ENCODE results near the gene SOS2.

The SOS2 gene

DNA sequence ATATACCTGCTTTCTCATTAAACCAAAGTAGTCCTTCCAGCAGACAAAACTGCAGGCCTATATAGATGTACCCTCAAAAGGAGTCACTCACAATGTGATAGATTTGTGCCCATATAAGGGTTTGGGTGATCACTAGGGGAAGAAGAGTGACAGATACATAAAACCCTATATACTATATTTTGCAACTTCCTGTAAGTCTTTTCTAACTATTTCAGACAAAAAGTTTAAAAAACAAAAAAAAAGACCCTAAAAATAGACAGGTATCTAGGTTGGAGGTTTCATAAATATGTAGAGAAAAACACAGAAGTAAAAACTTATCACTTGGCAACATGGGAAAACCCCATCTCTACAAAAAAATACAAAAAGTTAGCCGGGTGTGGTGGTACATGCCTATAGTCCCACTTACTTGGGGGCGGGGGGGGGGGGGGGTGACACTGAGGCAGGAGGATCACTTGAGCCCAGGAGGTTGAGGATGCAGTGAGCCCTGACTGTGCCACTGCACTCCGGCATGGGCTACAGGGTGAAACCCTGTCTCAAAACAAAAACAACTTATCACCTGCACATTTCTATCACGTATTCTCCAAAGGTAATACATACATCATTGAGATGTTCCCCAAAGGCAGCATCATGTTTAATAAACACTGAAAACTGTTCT is 117.9 kb downstream of the SOS2 start:
- DNase-seq, result no peak

DNA sequence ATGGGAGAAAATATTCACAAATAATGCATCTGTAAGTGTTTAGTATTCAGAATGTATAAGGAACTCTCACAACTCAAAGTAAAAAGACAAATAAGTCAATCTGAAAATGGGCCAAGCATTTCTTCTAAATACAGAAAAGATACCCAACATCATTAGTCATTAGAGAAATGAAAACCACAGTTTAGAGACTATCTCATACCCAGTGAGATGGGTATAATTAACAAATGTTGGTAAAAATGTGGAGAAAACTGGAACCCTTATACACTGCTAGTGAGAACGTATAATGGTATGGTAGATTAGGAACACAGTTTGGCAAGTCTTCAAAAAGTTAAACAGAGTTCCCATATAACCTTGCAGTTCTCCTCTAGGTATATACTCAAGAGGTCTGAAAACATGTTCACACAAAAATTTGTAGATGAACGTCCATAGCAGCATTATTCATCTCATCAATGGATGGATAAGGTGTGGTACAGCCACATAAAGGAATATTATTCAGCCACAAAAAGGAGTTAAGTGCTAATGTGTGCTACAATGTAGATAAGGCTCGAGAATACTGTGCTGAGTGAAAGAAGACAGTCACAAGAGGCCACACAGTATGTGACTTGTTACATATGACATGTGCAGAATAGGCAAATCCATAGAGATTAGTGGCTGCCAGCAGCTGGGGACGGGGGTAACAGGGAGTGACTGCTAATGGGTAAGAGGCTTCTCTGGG is 120.9 kb downstream of the SOS2 start:
- DNase-seq, result no peak

DNA sequence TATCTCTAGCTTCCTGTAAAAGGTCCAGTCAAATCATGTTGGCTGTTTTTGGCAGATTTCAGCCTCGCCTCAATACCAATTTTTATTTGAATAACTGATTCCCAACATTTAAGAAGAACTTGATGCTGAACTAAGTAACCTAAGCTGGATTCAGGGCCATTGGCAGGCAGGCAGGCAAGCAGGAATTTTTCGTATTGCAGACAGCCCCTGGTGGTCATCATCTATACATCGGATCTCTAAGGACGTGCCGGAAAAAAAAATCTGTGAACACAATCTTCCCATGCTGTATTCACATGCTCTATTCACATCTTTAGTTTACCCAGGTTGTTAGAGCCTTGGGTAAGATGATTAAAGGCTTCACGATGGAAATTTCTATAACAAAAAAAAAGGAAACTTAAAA is 122.0 kb downstream of the SOS2 start:
- no peak for DNase-seq

DNA sequence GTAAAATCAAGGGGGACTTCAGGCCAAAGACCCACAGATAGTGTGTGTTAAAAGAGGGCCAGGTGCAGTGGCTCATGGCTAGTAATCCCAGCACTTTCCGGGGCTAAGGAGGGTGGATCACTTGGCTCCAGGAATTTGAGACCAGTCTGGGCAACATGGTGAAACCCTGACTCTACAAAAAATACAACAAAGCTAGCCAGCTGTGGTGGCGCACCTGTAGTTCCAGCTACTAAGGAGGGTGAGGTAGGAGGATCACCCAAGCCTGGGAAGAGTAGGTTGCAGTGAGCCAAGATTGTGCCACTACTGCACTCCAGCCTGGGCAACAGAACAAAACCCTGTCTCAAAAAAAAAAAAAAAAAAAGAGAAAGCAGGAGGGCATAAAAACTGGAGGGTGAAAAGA is 123.5 kb downstream of the SOS2 start:
- no peak for DNase-seq

DNA sequence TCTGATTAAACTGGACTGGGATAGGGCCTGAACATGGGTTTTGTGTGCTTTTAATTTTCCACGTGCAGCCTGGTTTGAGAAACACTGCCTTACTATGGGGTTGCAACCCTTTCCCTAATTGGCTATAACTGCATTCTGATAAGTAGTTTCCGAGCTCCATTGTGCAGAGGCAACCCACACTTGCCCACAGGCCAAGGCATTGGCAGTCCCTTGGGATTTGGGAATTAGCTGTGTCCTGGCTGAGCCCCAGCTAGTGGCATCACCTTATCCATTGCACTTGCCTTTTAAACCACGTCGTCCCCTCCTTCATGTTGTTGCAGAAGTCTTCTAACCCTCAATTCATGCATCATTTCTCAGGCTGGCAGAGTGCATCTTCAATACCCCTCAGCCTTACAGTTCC is 125.2 kb downstream of the SOS2 start:
- DNase-seq, result no peak

DNA sequence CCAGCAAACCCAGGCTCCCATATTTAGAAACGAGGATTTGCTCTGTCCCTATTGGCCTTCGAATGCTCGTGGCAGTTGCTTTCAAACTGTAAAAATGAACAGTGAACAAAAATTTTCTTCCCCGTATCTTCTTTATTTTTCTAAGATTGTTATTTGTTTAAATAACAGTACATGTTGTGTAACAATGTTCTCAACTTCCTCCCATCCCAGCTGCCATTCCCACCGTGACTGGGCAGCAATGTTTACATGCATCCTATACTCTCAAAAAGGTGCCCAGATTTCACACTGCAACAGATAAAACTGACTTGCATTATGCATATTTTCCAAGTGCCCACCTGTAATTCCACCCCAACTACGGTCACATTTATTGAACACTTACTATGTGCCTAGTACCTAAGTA is 127.8 kb downstream of the SOS2 start:
- DNase-seq, result no peak

DNA sequence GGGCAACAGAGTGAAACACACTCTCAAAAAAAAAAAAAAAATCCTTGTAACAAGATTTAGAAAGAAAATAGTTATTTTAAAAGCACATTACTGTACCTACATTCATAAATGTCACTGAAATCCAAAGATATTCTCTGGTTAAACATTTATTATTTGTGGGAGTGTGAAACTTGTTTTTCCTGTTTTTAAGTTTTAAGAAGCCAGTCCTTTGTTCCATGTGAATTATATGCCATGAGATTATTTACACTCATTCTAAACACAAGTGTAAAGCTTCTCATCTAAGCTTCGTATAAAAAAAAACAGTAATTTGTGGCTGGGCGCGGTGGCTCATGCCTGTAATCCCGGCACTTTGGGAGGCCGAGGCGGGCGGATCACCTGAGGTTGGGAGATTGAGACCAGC is 130.0 kb downstream of the SOS2 start:
- DNase-seq, result no peak

DNA sequence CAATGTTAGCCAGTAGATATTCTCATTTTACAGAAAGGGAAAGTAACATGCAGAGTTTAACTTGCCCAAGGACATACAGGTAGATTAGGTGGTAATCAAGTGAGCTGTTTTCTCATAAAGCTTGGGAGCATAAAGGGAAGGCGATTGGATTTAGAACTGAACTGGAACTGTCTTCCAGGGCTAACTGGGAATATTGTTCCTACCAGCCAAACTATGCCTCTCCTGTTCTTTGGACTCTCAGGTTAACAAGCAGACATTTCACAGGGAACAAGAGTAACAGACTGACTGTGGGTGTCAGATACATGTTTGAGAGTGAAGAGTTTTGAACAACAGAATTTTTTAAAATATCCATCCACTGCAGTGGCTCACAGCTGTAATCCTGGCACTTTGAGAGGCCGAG is 130.6 kb downstream of the SOS2 start:
- no peak for DNase-seq

DNA sequence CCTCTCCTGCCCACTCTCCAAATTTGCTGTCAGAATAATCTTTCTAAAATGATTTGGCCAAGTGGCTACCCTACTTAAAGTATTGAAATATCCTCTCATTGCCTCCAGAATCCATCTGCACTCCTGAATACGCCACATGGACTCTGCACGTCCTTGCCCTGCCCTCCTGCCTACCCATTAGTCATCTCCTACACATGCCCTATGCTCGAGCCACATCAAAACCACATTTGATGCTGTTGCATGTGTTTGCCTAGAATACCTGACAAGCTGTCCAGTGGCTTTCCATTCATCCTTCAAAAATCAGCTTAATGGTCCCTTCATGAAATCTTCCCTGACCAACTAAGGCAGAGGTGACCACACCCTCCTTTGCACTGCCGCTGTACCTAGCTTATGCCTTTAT is 132.0 kb downstream of the SOS2 start:
- DNase-seq, result no peak

DNA sequence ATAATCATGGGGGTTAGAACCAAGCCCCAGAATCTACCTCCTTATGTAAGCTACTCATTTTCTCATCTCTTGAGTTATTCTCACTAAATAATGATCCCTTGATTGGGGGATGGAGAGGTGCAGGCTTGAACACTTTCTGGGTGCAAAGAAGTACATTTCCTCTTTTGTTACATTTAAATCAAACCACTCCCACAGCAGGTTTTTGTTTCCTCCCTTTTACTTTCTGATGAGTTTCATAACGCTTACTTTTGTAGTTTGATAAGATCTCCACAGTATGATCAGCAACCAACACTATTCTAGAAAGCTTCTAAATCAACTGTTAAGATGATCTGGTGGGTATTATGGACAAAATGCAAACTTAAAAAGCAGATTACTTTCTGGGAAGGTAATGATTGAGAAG is 135.5 kb downstream of the SOS2 start:
- no peak for DNase-seq

DNA sequence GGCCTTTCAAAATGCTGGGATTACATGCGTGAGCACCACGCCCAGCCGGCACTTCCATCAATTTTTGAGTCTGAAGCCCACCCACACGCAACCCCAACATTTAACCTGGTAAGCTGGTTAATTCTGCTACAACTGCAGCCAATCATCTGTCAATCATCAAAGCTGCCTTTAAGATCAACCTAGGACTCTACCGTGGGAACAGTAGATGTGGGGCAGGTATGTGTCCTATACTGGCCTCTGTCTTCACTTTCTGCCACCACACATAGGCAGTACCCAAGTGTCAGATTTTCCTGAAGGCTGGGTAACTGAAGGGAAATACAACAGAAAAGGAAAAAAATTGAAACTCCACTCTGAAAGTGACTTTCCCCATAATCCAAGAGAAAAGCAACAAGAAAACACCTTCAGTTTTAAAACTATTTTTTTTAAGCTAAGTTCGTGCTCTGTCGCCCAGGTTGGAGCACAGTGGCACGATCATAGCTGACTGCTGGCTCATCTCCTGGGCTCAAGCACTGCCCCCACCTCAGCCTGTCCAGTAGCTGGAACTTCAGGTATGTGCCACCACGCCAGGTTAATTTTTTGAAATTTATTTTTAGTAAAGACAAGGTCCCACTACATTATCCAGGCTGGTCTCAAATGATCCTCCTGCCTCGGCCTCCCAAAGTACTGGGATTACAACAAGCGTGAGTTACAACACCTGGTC is 137.2 kb downstream of the SOS2 start:
- DNase-seq, result no peak

DNA sequence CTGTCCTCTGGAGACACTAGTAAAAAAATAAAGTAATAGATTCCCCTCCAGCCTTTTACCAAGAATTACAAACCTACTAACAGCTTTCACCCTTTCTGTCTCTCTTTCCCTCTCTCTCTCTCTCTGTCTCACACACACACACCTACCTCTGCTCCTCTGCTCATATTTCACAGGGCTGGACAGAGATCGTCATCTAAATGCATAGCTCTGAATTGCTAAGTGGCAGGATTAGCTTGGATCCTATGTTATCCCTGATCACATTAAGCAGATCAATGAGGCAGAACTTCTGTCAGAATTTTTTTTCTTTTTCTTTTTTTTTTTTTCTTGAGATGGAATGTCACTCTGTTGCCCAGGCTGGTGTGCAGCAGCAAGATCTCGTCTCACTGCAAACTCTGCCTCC is 137.9 kb downstream of the SOS2 start:
- DNase-seq, result no peak

DNA sequence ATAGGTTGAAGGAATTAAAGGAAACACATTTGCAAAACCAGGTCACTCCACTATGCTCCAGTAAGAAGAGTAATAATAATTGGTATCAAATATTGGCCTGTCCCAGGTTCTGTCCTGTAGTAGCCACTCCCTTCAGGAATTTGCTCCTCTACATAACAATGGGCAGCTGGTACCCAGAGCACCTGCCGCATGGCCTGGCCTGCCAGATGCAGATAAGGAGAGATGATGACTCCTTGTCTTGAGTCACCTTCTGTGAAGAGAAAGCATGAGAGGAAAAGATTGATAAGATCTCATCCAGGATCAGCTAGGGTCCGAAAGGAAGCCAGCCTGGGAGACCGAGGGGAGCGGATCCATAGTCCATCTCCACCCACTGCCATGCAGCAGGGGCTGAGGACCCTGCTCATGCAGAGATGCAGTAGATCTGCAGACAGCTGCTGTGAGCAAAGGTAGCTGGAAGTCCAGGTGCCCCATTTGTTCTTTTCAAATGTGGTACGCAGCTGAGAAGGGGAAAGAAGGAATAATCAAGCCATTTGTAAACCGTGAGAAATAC is 139.3 kb downstream of the SOS2 start:
- no peak for DNase-seq

DNA sequence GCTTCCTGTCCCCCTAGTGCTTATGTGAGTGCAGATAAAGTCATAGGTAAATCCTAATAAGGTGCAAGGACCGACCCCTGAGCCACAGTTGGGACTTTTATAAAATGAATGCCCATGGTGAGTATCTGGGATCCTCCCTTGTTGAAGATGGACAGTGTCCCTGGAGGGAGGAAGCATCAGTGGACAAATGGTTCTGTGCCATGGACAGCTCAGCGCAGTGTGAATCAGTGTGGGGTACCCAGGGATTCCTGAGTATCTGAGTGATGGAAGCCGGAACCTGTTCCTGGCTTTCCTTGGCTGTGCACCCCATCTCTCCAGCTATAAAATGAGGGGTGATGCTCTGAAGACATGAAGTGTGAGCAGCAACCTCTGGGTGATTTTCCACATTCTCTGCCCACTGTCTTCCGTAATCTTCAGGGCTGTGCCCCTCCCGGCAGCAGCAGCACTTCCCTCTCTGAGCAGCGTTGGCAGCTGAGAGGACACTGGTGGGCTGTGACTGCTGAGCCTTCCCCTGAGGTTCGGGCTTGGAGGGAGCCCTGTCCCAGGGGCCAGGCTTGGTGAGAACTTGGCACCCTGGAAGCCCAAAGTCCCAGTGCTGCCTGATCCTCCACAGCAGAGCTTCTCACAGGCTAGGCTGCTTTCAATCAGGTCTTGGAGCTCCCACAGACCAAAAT is 140.0 kb downstream of the SOS2 start:
- no peak for DNase-seq

DNA sequence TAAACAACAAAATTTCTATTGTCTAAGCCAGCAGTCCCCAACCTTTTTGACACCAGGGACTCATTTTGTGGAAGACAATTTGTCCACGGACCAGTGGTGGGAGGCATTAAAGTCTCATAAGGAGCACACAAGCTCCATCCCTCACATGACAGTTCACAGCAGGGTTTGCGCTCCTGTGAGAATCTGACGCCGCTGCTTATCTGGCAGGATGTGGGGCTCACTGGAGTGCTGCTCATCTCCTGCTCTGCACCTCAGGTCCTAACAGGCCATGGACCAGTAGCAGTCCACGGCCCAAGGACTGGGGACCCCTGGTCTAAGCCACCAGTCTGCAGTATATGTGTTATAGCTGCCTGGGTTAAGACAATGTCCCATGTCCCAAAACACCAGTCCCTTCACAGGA is 142.2 kb downstream of the SOS2 start:
- DNase-seq, result no peak

DNA sequence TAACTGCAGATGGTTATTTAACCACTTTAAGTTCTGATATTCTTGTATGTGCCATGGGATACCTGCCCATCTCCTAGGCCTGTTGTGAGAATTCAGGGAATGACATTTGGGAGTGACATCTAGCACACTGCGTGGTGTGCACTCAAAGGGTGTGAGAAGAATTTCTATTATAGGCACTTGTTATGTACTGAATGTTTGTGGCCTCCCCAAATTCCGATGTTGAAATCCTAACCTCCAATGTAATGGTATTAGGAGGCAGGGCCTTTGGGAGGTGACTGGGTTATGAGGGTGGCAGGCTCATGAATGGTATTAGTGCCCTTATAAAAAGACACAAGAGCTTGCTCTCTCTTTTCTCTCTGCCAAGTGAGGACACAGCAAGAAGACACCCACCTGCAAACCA is 142.6 kb downstream of the SOS2 start:
- no peak for DNase-seq

DNA sequence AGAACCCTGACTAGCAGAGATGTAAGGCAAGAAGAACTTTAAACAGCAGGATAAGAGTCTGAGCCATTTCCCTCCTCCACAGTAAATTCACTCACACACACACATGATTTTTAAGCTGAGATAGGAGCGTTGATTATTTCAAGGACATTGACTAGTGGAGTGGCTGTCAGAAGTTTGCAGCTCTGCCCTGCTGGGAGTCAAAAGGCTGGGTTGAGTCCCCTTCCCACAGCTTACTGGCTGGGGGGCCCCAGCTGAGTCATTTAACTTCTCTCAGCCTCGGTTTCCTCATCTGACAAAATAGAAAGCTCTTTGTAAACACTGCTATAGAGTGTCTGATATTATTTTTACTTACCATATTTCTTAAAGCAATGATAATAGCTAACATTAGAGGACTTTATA is 143.3 kb downstream of the SOS2 start:
- DNase-seq, result no peak

DNA sequence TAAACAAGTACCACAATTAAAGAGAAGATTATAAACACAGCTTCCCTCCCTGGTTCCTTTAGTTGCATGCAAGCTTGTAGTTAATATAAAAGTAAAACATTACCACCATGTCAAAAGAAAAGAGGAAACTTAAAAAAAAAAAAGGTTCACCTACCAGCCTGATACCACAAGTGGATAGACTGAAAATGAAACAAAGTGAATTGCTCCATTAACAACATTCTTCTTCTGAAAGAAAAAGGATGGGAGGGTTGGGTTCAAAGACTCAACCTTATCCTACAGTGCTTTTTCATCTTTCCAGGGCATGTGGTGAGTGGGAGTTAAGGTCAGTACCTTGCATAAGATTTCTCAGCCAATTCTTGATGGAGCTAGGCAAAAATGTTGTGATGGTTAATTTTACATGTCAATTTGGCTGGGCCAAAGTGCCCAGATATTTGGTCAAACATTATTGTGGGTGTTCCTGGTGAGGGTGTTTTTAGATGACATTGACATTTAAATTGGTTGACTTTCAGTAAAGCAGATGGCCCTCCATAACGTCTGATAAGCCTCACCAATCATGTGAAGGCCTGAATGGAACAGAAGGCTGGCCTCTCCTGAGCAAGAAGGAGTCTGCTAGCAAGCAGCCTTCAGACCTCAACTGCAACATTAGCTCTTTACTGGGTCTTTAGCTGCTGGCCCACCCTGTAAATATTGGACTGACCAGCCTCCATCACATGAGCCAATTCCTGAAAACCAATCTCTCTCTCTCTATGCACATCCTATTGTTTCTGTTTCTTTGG is 143.8 kb downstream of the SOS2 start:
- DNase-seq, result no peak

DNA sequence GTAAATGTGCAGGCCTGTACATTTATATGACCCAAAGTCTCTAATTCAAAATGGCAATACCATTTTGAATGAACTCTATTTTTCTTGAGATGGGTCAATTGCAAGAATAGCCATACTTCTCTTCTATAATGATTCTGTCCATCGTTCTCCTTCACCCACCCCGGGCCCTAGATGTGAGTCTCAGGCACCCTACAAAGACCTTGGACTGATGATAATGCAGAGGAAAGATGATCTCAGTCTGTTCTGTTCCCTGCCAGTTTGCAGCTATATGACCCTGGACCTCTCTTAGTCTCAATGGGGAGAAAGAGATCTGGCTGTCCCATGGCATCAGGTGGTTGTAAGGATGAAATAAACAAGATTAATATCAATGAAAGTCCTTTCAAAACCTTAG is 145.1 kb downstream of the SOS2 start:
- DNase-seq, result no peak

DNA sequence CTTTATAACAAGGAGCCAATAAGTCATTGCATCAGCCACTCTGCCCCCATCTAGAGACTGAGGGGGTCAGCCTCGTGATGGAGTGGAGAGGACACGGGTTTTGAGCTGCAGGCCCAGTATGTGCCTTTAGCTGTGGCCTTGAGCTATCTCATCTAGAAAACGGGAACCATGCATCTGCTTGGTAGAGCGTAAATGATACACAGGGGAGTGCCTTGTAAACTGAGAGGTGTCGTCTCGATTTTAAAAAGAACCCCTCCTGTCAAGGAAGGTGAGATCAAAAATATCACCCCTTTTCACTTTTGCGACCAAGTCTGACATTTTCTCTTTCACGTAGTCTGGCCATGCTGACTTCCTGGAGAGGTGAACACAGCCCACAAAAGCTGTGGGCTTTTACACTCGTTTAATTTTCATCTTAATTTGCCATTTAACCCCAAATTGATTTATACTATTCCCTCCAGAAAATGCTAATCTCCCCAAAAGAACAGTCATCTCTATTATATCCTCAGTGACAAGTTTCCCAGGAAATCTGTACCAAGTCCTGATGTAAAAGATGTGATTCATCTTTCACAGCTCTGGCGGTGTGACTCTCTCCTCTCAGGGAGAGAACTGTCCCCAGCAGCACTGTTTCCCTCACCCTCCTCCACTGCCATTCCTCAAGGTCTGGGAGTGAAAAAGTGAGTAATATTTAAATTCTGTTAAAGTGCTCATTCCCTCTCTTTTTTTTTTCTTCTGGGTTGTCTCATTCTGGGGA is 145.6 kb downstream of the SOS2 start:
- DNase-seq, result no peak

DNA sequence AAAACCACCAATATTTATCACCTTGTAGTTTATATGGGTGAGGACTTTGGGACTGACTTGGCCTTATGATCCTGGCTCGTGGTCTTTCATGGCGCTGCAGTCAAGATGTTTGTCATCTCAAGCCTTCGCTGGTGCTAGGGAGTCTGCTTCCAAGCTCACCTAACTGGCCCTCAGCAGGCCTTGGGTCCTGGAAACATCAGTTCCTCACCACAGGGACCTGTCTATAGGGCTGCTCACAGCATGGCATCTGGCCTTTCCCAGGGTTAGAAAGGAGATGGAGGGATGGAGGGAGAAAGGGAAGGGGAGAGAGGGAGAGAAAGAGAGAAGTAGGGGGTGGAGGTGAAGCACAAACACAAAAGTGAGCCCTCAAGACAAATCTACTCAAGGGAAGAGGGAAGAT is 146.7 kb downstream of the SOS2 start:
- no peak for DNase-seq

Data from NCI-H187 treated with DMSO at 0.1 percent for 48 hours (cell line).